HT-29 (cell line): Measurements from ENCODE around the gene LRRC46. TPM values are rescaled to one million over a fixed set of nuclear protein-coding genes. Genes with fewer than 3 reads are reported as not detected.
A peak's percentile ranks its signal among the peaks of the same experiment; 100 is the strongest.

ENCODE experiments used
- DNase-seq: peaks from one replicate; pipeline ENCODE4 v3.0.0-alpha.2; 2015; ENCODE audit warnings: low spot score
- total RNA-seq: library from RNA; depleted of rRNA; stranded (reverse); fragments of >200 nt; shearing (Covaris generic); gene quantifications from 2 replicates; pipeline ENCODE4 v1.2.3, GENCODE V29; 2014

LRRC46 gene
- total RNA-seq, 1 experiment from 2014 or later, result 0.10 TPM

DNA sequence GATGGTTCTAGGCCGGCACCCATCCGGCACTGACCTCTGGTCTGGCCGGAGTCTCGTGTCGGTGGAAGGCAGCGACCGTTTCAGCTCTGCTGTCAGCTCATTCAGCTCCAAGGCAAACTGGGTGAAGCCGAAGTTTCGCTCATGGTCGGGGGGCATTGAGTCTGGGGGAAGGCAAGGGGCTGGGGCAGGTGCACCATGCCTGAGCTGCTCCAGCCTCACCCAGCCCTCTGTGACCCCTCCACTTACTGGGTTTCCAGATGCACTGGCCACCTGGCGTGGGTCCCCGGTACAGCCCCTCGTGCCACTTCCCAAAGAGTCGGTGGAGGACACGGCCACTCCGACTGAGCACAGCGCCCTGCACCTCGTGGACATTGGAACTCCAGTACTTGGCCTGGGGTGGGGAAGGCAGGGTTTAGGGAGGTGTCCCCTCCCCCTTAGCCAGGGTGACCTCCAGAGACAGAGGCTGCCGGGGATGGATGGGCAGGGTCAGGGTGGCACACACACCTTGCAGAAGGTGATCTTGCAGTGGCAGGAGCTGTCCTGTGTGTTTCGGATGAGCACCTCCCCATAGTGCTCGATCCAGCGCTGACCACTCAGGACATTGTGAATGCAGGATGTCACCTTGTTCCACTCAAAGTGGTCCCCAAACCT, 22.5 kb upstream of the LRRC46 start:
- DNase-seq, result no peak

DNA sequence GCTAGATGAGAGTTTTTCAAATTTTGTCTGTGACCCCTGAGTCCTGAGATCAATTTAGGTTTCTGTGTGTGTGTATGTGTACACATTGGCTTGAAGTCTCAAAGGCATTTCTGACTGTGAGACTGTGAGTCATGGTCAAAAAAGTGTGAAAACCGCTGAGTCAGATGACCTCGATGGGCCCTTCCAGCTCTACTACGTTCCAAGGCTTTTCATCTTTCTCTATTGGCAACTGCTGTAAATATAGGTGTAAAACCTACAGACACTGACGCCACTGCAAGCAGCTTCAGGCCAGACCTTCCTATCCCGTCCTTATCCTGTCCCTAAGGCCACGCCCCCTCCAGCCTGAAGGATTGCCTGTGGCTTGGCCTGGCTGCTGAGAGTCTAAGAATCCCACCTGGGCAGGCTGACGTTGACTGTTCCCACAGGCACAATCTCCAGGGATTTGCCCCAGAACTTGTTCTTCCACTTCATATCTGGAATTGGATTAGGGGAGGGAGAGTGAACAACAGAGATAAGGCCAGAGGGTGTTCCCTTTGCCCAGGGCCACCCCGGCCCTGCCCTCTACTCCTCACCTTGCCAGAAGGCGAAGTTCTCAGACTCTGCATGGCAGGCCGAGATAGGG, 21.2 kb upstream of the LRRC46 start:
- peak; percentile 72 for DNase-seq

DNA sequence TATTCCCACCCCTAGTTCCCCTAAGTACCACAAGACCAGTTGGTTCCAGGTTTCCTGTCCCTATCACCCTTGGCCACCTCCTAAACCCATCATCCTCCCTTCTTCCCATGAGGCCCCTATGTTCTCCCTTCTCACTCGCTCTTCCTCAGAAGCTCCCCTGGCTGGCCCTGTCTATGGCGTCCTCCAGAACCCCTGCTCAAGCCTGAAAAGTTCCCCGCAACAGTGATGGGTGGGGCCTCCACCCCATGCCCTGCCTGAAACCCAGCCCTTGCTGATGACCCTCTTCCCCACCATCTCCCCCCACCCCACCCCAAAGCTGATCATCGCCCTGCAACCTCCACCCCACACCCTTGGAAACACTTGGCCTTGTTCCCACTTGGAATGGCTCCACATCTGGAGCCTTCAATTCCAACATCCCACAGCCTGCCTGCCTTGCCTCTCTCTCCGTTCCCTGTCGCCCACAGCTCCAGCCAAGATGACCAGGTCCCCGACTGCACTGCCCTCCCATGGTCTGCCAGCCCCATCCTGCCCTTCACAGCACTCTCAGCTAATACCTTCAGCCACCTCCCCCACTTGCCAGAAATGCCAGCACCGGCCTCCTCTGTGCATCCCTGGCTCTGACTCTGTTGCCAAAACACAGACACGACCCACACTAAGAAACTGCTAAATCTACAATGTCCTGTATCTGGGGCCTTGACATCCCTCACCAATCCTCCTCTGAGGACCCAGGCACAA, 20.4 kb upstream of the LRRC46 start:
- DNase-seq, result no peak

DNA sequence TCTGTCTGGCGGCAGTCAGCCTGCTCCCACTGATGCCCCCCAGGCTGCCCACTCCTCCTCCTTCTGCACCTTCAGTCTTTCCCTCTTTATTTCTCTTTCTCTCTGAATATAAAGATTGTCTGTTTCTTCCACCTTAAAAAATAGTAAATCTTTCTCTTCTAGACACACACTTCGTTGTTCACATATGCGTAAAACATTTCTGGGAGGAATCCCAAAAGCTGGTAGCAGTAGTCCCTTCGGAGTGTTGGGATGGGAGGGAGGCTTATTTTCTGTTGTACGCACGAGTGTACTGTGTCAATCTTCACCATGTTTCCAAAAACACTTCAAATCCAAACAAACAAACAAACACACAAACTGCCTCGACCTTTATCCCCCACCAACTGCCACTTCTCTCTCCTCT, 19.8 kb upstream of the LRRC46 start:
- DNase-seq, result no peak

DNA sequence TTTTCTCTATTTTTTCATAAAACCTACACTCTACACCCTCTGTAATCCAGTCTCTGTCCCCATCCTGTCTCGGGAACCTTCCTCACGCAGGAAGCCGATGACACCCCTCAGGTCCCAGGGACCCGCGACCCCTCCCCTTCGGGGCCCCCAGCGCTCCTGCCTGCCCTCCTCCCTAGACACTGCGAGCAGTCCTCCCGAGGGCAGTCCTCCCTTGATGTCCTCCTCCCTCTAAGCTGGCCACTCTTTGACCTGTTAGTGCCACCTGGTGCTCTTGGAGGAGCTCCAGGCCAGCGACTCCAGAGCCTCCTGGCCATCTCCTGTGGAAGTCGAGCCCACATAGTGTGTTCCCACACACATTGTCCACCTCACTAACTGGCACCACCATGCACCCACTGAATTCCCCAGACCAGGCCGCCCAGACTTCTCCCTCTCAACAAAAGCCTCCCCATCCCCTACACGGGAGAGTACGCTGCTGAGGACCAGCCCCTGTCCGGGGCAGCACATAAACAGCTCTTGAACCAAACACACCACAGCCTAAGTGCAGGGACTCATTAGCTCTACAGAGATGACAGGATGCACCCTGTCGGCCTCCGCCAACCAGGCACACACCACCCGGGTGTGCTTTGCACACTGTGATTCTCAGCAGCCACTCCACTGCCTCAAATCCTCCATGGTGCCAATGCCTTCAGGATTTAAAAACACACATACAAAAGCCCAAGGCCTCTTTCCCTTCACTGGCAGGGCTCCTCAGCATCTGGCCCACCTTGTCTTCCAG, 19.1 kb upstream of the LRRC46 start:
- no peak for DNase-seq

DNA sequence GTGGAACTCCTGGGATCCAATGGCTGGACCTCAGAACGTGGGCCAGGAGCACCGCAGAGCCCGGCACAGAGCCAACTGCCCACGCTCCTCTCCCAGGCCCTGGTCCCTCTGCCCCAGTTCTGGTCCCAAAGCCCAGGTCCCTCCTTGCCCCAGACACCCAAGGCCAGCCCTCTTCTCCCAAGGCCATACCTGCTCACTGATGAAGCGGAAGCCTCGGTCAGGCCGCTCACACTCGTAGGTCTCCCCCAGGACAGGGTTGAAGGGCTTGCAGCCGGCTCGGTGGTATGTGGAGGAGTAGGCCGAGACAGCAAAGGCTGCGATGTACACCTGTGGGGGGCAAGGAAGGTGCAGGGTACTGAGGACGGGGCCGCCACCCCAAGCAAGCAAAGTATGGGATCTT, 18.4 kb upstream of the LRRC46 start:
- no peak for DNase-seq

DNA sequence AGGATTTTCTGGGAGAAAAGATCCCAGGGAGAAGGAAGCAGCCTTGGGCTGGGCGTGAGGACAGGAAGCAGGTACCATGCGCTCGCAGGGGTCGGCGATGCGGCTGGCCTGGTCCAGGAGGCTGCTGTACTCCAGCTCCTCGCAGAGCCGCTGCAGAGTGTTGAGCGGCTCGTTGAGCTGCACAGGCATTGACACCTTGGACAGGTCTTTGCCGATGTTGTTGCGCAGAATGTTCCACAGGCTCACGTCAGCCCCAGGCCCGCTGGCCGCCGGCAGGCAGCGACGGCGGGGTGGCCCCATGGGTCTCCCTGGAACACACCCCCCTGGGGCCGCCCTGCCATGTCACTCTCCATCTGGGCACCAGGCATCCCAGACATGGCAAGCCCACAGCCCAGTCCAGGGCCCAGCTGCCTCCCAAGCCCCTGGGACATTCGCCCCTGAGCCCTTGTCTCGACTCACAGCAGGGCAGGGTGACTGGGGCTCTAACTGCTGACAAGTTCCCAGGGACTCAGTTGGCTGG, 17.9 kb upstream of the LRRC46 start:
- DNase-seq, result no peak

DNA sequence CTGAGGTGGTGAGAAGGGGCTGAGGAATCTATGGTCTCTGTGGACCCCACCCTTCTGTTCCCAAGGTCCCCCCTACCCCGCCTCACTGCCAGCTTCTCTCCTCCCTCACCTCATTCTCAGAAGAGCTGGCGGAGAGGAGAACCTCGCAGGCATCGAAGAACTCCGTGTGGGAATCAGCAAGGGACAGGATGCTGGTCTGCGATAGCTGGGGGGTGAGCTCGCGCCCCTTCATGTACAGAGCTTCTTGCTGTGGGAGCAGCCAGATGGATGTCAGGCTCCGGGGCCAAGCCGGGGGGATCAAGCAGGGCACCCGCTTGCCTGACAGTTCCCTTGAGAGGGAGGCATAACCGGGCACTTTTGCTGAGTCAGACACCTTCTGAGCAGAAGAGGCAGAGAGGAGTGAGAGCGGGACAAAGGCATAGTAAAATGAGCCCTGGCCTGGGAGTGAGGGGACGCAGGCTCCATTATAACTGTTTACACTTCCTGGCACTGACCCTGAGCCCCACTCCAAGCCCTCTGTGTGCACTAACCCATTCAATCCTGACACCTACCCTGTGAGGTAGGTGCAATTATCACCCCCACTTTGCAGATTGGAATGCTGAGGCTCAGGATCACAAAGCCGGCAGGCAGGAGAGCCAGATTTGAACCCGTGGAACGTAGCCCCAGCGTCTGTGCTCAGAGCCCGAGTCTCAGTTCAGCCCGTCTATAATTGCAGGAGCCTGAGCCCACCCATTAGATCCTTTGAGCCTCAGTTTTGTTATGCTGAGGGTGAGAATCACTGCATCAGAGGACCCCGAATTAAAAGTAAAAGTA, 16.2 kb upstream of the LRRC46 start:
- DNase-seq, result no peak

DNA sequence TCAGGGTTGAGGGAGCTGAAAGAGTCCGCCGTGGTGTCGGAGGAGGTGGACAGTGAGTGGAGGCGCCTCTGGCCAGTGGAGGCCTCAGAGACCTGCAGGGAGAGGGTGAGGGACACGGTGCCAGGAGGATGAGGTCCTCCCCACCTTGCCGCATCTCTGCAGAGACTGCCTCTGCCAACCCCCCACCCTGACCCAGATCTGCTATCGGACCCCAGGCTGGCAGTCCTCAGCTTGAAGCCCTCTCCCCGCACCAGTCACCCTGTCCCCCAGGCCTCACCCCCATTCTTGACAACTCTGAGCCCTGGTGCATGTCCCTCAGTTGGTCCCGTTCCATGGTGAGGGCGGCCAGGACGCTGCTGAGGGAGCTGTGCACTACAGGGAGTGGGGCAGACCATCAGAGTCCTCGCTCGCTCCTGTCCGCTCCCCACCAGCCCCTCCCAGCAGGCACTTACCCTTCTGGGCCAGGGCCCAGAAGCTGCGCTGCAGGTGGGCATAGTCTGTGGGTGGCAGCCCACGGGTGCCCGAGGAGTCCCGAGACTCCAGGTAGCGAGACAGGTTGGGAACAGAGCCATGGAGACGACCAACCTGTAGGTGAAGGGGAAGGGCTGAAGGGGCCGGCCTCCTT, 15.2 kb upstream of the LRRC46 start:
- no peak for DNase-seq

DNA sequence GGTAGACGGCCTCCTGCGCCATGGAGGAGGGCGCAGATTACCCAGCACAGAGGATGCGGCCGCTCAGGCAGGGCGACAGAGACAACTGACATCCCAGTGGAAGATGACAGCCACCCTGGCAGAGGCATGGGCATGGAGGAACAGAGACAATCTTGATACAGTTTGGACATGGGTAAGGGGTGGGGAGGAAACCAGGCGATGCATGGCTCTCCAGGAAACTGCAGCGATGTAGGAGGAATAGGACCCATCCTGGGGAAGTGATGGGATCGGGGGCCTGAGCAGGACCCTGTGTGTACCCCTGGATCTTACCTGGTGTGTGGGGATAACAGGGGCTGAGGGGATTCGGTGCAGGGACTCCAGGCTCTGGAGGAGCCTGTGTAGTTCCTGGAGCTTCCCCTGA, 14.5 kb upstream of the LRRC46 start:
- no peak for DNase-seq

DNA sequence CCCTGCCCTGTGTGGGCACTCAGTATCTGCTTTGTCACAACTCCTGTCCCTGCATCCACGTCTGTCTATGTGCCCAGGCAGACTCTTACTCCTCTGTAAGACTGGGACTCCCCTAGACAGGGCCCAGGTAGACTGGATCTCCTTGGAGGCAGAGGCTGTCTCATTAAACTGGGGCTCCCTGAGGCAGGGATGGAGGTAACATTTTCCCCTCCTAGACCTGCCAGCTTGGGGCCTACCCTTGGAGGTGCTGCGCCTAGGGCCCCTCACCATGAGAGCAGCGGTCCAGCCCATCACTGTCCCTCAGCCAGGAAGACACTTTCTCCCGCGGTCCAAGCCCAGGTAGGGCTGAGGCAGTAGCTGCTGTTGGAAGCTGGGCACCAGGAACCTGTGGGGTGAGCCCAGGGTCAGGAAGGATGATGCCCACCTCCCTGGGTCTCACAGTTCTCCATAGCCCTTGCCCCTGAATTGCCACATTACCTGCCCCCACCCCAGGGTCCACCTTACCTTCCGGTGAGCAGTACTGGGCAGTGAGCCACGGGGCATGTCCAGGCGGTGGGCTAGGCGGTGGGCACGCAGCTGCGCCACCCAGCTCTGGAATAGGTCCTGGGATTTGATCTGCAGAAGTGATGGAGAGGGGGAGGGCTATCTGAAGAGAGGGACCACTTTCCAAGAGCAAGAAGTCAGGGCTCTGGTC, 13.3 kb upstream of the LRRC46 start:
- no peak for DNase-seq

DNA sequence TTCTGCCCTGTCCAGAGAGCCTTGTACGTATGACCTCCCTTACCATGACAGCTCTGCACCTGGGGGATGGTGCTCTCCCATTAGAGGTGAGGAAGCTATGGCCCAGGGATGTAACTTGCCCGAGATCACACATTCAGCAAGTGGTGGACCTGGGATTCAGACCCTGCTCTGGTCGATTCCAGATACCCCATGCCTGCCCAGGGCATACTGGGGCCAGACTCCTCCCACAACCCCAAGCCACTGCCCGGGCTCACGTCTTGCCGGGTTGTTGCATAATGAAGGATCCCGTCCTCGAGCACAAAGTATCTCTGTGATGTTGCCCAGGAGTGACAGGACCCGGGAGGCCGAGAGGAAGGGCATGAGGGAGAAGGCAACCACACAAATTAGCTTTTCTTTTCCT, 12.0 kb upstream of the LRRC46 start:
- DNase-seq, result no peak

DNA sequence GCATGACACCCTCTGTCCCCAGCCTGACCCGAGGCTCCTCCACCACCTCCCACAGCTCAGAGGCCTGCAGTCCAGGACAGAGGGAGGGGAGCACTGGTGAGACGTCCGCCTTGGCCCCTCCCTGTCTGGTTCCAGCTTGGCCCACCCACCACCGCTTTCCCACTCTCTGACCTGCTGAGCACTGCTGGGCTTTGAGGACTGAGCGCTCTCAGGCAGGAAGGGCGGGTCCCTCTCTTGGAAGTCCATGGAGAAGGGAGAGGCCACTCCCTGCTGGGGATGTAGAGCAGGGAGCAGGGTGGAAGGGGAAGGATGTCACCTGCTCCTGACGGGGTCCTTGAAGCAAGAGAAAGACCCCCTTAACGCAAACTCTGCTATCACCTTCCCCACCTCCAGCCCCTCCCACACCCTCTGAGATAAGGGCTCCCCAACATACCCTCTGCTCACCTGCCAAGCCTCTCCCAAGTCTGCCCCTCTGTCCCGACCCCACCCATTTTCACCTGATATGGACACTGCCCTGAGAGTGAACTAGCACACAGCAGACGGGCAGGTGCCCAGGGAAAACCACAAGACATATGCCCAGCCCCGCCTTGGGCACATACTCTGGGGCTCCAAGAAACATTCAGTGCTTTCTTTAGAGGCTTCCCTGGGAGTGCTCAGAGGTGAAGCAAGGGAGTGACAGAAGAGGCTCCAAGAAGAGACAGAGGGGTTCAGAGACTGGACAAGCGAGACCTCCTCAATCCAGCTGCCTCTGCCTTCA, 11.3 kb upstream of the LRRC46 start:
- peak; percentile 53 for DNase-seq

DNA sequence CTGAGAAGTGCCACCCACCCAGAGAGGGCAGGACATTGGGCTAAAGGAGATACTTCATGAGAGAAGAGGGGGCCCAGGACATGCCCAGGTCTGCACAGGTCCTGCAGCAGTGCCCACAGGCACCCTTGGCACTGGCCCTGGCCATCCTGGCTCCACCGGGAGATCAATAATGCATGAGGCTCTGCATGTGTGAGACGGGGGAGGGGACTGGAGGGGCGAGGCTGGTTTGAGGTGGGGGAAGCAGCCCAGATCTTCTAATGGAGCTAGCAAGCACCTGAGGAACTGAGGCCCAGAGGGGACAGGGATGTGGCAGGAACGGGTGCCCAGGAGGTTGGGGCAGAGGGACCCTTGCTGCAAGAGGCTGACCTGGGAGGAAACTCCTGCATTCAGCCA, 10.4 kb upstream of the LRRC46 start:
- DNase-seq, result no peak

DNA sequence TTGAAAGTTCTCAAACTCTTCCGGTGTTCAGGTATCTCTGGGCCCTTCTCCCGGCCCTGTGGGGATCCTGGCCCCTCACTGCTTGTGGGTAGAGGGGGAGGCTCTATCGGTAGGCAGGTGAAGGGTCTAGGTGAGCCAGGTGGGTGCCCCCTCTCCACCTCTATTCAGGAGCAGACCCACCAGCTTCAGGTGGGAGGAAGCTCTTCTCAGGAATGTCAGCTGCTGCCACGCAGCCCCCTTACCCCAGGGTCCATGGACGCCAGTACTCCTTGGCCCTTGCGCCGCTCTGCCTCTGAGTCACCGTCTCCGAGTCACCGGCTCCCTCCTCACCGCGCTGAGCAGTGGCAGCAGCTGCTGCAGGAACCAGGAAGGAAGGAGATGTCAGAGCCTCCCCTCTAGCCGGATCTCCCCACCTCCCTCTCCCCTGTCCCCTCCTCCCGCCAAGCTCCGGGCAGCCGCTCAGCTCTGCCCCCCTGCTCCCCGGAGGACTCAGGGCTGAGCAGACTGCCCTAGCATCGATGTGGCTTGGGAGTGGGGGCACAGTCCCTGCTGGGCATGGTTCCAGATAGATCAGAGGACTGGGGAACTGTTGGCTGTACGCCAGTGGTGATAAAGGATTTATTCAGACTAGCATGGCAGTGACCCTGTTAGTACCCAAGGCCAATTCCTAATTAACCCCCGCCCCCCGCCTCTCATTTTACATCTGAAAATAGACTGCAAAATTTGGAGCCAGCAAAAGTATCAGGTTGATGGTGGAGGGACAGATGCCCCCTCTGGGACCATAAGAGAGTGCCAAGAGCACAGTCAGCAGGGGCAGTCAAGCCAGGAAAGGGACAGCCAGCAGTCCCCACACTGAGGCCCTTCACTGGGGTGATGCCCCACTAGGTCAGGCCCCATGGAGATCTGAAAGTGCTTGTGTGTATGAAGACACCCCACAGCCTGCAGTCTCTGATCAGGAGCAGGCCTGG, 9.8 kb upstream of the LRRC46 start, which contains the start of gene OSBPL7:
TSS of gene OSBPL7 (minus strand) at position 371 of the 968 bp plus-strand sequence. CDS start 1,516 bp downstream, outside the sequence.
- DNase-seq, result peak; percentile 77

DNA sequence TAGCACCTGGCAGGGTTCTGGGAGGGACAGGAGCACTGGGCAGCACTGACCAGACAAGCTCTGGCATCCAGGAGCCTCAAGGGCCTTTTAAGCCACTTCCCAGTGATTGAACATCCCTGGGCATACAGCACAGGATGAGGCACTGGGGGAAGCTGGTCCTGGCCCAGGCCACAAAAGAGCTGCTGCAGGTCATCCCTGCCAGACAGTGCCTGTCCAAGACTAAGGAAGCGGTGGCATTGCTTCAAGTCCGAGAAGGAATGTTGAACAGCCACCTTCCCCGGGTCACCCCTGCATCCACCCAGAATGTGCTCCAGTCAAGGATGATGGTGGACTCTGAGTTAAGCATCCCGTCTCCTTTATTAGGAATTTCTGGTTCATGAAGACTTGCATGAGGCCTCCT, 8.7 kb upstream of the LRRC46 start:
- no peak for DNase-seq

DNA sequence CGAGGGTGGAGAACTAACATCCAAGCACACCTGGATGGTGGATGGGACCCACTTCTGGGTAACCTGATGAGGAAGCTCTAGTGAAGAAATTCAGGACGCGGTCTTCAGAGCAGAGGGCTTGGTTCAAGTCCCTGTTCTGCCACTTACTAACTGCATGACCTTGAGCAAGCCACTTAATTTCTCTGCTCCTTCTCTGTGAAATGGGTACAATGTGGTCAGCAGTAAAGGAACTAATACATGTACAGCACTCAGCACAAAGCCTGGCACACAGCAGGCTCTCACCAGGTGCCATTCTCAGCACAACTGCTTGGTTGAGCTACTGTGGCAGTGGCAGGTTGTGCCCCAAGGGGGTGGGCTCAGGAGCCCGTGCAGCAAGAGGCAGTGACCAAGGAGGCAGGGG, 8.0 kb upstream of the LRRC46 start:
- no peak for DNase-seq

DNA sequence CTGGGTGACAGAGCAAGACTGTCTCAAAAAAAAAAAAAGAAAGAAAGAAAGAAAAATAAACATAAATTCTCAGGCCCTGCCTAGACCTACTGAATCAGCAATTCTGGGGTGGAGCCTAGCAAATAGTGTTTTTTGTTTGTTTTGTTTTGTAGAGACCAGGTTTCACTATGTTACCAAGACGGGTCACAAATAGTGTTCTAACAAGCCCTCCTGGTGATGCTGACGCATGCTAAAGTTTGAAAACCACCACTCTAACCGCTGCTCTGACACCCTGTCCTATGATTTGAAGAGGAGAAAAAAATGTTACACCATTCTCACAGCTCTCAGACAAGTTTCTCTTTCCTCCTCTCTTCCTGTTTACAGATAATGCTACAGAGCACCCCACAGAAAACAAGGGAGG, 1.6 kb upstream of the LRRC46 start:
- no peak for DNase-seq
